ENCODE results near the gene C14orf132.

The C14orf132 gene

DNA sequence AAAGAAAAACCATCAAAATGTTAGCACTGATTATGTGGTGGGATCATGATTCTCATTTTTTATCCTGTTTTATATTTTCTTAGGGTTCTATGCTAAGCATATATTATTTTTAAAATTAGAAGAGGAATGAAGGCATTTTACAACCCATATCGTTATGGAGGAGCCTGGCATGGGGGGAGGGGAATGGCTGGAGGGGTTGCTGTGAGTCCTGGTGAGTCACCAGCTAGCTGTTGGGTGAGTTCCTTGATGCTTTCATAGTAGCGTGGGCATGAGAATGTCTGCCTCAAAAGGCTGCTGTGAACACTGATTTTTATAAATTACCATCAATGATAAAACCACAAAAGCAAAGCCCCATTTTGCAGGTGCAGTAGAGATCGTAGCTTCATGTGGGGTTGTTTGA is 46.9 kb downstream of the C14orf132 start:
- H3K27me3 ChIP-seq (ENCODE audit: insufficient read depth, low read length), result no peaks in the 10 kb centered on the region
- H3K9me3 ChIP-seq (ENCODE audit: low read length), result no peaks in the 10 kb centered on the region
- no peak overlapping the region for H2AFZ ChIP-seq (ENCODE audit: low read length)
- no peaks in the 10 kb centered on the region for H3K4me1 ChIP-seq (ENCODE audit: insufficient read depth, low read length, severe bottlenecking)
- TF ChIP-seq CTCF (IDR thresholded peaks at IDR 0.05; ENCODE audit: low read length) (no peak), EZH2 (IDR thresholded peaks at IDR 0.05; ENCODE audit: borderline replicate concordance, low read length) (no peak)
- H3K9me2 ChIP-seq (ENCODE audit: low read depth, low read length), result no peaks in the 10 kb centered on the region
- H3K27ac ChIP-seq (ENCODE audit: low read depth, low read length, poor library complexity, severe bottlenecking), result no peak overlapping the region
- no peak overlapping the region for H3K4me3 ChIP-seq (ENCODE audit: low read depth, low read length, poor library complexity, severe bottlenecking)
- H3K36me3 ChIP-seq (ENCODE audit: insufficient read depth, low read length), result no peaks in the 10 kb centered on the region
- H4K20me1 ChIP-seq (ENCODE audit: insufficient read depth, low read length), result no peaks in the 10 kb centered on the region
- no peak overlapping the region for H3K4me2 ChIP-seq (ENCODE audit: low read length)
- H3F3A ChIP-seq (ENCODE audit: insufficient read depth, low read length), result no peaks in the 10 kb centered on the region
- H3K9ac ChIP-seq (ENCODE audit: low read length), result no peak overlapping the region
- H3K79me2 ChIP-seq (ENCODE audit: insufficient read depth, low read length), result no peaks in the 10 kb centered on the region

DNA sequence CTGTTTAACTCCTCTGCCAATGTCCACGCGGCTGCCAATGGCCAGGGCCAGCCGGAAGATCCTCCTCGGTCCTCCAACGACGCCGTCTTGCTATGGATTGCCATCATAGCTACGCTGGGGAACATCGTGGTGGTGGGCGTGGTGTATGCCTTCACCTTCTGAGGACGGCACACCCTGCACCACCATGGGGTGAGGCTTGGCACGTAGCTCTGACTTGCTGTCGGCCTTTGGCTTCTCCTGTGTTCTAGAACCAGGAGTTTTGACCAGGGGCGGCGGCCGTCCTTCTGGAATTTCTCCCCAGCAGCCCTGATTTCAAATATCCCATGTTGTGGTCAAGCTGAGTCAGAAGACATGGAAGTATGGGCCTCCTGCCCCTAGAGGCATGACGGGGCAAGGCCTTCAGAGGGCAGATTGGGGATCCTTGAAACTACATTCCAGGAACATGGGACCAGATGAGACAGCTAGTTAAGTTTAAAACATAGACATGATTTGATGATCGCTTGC is 47.5 kb downstream of the C14orf132 start:
- Histone ChIP-seq H2AFZ (ENCODE audit: low read length) (no peak overlapping the region), H3K9ac (ENCODE audit: low read length) (no peak overlapping the region), H3K36me3 (ENCODE audit: insufficient read depth, low read length) (no peaks in the 10 kb centered on the region), H3F3A (ENCODE audit: insufficient read depth, low read length) (no peaks in the 10 kb centered on the region), H3K27me3 (ENCODE audit: insufficient read depth, low read length) (no peaks in the 10 kb centered on the region), H3K9me3 (ENCODE audit: low read length) (no peaks in the 10 kb centered on the region), H3K9me2 (ENCODE audit: low read depth, low read length) (no peaks in the 10 kb centered on the region), H3K27ac (ENCODE audit: low read depth, low read length, poor library complexity, severe bottlenecking) (no peak overlapping the region), H3K4me2 (ENCODE audit: low read length) (no peak overlapping the region), H3K4me3 (ENCODE audit: low read depth, low read length, poor library complexity, severe bottlenecking) (no peak overlapping the region), H3K4me1 (ENCODE audit: insufficient read depth, low read length, severe bottlenecking) (no peaks in the 10 kb centered on the region), H3K79me2 (ENCODE audit: insufficient read depth, low read length) (no peaks in the 10 kb centered on the region), H4K20me1 (ENCODE audit: insufficient read depth, low read length) (no peaks in the 10 kb centered on the region)
- TF ChIP-seq EZH2 (IDR thresholded peaks at IDR 0.05; ENCODE audit: borderline replicate concordance, low read length) (no peak), CTCF (IDR thresholded peaks at IDR 0.05; ENCODE audit: low read length) (no peak)

DNA sequence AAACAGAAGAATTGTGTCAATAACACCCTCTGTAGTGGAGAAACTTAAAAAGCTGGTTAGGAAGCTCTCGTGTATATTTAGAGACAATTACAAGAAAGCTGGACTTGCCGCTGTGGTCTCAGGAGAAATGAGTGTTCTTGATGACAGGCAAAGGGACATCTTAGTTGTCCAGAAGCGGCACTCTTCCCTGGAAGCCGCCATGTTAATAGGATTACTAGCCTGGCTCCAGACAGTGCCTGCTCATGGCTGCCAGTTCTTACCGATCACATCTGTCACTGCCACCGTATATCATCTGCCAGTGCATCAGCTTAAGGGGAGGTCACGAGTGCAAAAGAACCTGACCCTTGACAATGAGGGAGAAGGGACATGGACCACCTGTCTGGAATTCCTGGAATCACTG is 48.9 kb downstream of the C14orf132 start:
- Histone ChIP-seq H3K79me2 (ENCODE audit: insufficient read depth, low read length) (no peaks in the 10 kb centered on the region), H3K4me2 (ENCODE audit: low read length) (no peak overlapping the region), H3K27ac (ENCODE audit: low read depth, low read length, poor library complexity, severe bottlenecking) (no peak overlapping the region), H3K4me1 (ENCODE audit: insufficient read depth, low read length, severe bottlenecking) (no peaks in the 10 kb centered on the region), H3K4me3 (ENCODE audit: low read depth, low read length, poor library complexity, severe bottlenecking) (no peak overlapping the region), H3K36me3 (ENCODE audit: insufficient read depth, low read length) (no peaks in the 10 kb centered on the region), H3K9me3 (ENCODE audit: low read length) (no peaks in the 10 kb centered on the region), H4K20me1 (ENCODE audit: insufficient read depth, low read length) (no peaks in the 10 kb centered on the region), H3F3A (ENCODE audit: insufficient read depth, low read length) (no peaks in the 10 kb centered on the region), H3K27me3 (ENCODE audit: insufficient read depth, low read length) (no peaks in the 10 kb centered on the region), H3K9ac (ENCODE audit: low read length) (no peak overlapping the region), H2AFZ (ENCODE audit: low read length) (no peak overlapping the region), H3K9me2 (ENCODE audit: low read depth, low read length) (no peaks in the 10 kb centered on the region)
- TF ChIP-seq EZH2 (IDR thresholded peaks at IDR 0.05; ENCODE audit: borderline replicate concordance, low read length), result no peak
- TF ChIP-seq CTCF (IDR thresholded peaks at IDR 0.05; ENCODE audit: low read length), result no peak
